Stimulated activated CD8-positive, alpha-beta memory T cell treated with anti-CD3 and anti-CD28 coated beads, Interleukin-15, amount 100 ng/mL, for 4 hours (primary cell): ENCODE measurements around the gene SNN.

Experiments used
- DNase-seq, 2 donors: peaks; one replicate each; pipeline ENCODE4 v3.0.0-alpha.2; 2020; ENCODE audit warnings: low read depth in 2 of 2

Gene SNN

GRCh38 chr16:11666103-11667055 lies 1.9 kb upstream of the SNN start:
- no peak for DNase-seq

GRCh38 chr16:11667221-11667823 lies 933 bp upstream of the SNN start:
- no peak for DNase-seq

GRCh38 chr16:11668623-11669379 lies 546 bp downstream of the SNN start:
- no peak for DNase-seq

DNA sequence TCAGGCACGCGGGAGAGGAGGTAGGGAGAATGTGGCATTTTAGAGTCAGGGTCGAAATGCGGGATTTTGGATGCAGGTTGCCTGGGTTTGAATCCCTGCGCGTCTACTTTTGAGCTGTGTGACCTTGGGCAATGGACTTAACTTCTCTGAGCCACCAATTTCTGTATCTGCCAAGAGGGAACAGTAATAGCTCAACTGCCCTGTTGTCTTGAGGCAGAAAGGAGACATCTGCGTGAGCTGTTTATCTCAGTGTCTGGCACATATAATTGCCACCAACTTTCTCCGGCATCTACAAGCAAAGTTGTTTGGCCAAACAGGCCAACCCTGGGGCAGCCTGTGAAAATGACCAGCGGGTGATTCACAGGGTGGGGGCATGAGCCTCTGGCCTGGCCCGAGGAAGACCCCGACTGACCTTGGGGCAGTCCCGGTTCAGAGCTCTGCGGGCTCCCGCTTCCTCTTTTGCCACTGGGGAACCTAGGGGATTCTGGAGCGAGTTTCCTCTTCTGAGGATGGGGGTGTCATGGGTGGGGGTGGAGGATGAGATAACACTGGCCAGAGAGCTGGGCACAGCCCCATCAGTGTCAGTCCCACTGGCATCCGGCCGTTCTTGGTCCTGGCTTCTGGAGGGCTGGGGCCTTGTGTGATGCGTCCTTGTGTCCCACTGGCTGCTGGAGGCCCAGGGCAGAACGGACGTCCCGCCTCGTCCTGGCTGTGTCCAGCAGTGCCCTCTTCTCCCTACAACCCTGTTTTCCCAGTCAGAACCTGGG lies 1.3 kb downstream of the SNN start:
- no peak for DNase-seq

DNA sequence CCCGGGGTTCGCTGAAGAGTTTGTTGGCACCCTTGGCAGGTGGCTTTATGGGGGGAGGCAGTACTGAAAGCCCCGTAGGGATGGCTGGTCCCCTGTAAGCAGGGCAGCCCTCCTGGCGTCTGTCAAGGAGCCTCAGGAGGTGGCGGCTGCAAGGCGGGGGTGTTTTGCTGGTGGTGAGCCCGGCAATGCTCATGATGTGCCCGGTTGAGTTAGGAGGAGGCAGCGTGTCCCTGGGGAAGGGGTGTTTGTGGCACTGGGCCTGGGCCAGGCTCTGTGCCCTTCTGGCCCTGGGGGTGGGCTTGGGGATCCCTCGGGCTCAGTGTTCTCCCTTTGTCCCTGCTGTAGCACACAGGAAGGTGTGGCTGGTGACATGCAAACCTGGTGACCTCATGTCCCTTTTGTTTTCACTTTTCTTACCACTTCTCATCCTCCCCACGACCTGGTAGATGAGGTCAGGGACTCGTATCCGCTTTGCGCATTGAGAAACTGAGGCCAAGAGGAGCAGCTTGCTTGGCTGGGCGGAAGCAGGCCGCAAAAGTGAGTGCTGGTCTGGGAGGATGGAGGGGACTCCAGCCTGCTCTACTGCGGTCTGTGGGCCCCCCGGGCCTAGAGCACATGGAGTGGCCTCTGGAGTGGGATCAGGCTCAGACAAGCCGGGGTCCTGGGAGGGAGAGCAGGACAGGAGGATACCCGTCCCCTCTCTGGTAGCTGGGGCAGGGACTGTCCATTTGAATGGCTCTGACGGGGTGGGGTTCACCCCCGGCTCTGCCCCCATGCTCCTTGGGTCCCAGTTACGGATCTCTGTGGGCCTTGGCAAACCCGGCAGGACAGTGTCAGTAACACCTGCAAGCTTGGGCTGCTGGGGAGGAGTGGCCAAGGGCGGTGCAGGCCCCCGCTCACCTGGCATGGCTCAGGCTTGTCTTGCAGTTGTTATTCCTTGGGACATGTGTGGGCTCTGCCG lies 2.2 kb downstream of the SNN start:
- no peak for DNase-seq

DNA sequence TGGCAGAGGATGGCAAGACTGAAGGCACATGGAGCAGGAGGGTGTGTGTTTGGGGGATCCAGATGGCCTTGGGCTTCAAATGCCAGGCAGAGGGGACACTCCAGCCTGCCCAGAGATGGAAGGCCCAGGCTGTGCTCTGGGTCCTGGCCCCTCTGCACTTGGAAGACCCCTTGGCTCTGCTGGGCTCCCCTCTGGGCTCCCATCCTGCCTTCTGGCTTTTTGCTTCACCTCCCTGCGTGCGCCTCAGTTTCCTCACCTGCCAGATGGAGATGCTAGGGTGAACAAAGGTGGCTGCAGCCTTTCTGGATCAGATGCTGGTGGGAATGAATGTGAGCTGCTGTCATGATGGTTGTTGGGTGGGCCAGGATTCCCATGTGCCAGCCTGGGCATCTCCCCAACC lies 3.0 kb downstream of the SNN start:
- no peak for DNase-seq

- no peak for DNase-seq
Measured at GRCh38 chr16:11671676-11672075, 3.4 kb downstream of the SNN start.

- DNase-seq, result no peak
Measured at GRCh38 chr16:11672206-11673090, 4.2 kb downstream of the SNN start.

DNA sequence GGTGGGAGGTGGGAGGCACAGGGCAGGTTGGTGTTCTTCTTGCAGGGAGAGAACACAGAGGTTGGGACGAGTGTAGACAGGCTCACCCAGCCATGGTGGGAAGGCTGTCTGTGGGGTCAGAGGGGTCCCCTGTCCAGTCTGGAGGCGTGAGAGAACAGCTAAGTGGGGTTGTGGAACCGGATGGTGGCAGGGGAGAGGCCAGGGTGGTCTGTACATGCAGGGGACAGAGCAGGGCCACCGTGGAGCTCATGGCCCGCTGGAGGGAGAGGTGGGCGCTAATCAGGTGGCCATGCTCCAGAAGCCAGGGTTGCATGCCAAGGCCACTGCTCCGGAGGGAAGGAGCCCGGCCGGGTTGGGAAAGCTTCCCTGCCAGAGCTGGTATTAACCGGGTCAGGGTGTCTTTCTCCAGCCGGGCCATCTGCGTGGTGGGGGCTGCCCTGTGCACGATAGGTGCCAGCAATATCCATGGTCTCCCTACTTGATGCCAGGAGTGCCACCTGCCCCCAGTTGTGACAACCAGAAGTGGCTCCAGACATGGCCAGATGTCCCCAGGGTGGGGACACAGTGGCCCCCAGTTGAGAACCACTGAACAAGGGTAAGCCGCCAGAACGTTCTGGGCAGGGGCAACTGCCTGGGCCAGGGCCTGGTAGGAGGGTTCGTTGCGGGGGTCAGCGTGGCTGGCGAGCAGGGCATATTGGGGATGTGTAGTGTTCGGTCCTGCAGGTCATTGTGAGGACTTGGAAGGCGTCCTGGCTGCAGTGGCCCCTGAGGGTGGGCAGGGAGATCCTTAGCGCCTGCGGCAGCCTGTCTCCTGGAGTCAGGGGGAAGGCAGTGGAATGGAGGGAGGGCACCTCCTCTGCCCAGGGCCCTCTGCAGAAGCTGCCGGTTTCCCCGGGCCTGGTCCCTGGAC lies 5.1 kb downstream of the SNN start:
- no peak for DNase-seq

- no peak for DNase-seq
Measured at GRCh38 chr16:11674001-11674817, 6.0 kb downstream of the SNN start.

- no peak for DNase-seq
Measured at GRCh38 chr16:11674818-11675560, 6.7 kb downstream of the SNN start.

- DNase-seq, result no peak
Measured at GRCh38 chr16:11675561-11676511, 7.6 kb downstream of the SNN start.

DNA sequence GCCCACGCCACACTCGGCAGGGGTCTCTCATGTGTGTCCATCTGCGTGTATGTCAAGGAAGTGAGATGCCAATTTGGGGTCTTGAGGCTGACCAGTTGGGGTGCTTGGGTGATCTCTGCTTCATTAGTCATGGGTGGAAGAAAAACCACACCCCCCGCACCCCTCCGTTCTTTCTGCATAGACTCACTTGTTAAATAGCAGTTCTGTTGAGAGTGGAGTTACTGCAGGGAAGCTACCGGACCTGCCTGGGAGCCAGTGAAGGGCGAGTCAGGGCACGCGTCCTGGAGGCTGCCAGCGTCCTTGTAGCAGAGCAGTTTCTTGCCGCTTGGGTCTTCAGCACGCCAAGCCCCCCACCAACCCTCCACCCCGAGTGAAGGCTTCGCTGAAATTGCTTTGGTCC lies 8.5 kb downstream of the SNN start:
- no peak for DNase-seq

DNA sequence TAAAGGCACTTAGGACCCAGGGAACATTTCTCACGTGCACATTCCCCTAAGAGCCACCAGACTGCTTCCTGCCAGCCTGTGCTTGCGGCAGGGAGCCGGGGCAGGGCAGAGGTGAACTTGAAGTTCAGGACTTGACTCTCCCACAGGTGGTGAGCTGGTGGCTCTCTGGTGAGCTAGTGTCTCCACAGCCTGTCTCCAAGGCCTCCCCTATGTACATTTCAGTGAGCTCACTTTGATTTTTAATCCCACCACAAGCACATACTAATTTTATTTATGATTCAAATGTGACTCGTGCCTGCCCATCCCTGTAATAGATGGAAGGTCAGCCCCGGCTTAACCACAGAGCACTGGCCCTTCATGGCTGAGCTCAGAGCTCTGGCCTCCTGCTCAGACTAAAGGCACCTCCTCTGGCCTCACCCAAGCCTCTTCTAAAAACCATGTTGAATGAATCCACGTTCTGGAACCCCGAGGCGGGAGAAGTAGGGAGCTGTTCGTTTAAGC lies 9.2 kb downstream of the SNN start:
- DNase-seq, result no peak
